Upper lobe of left lung (tissue), 6 donors: ENCODE results near the gene THBS2. TPM values are rescaled to one million over a fixed set of nuclear protein-coding genes. Genes with fewer than 3 reads are reported as not detected.
"Not testable (repeated sequence)": the region's sequence is repeated elsewhere in the genome, so short reads cannot be mapped to it uniquely, and the experiment has no call there.

Experiments
- ATAC-seq, 2 donors: fragments of 200-7000 bp; cut with Tn5 transposase; one replicate each; pipeline ENCODE4 v1.9.1; 2022; ENCODE audit warnings: mild to moderate bottlenecking in 2 of 2, moderate library complexity in 2 of 2; ENCODE audit not compliant: low FRiP score in 2 of 2
- DNase-seq, 2 donors: peaks; one replicate each; pipeline ENCODE4 v3.0.0-alpha.2; 2019 to 2020
- H3K27ac ChIP-seq, 4 donors: fragments of 200-600 bp; sonication (generic); one replicate each; pipeline ENCODE4 v1.5.1; 2016 to 2019
- H3K27me3 ChIP-seq, 4 donors: fragments of 200-600 bp; sonication (generic); one replicate each; pipeline ENCODE4 v1.5.1; 2017 to 2019
- H3K36me3 ChIP-seq, 4 donors: fragments of 200-600 bp; sonication (generic); one replicate each; pipeline ENCODE4 v1.5.1; 2016 to 2019
- H3K4me1 ChIP-seq, 4 donors: fragments of 200-600 bp; sonication (generic); one replicate each; pipeline ENCODE4 v1.5.1; 2018 to 2019
- H3K4me3 ChIP-seq, 4 donors: fragments of 200-600 bp; sonication (generic); one replicate each; pipeline ENCODE4 v1.5.1; 2017 to 2019; ENCODE audit warnings: mild to moderate bottlenecking in 2 of 4, moderate library complexity in 1 of 4
- H3K9me3 ChIP-seq, 4 donors: fragments of 200-600 bp; sonication (generic); one replicate each; pipeline ENCODE4 v1.5.1; 2018 to 2019
- EP300 ChIP-seq, 4 donors: sonication (generic); formaldehyde crosslinking; IDR thresholded peaks; one replicate each; pipeline ENCODE4 v1.5.1; 2017; ENCODE audit warnings: antibody characterized with exemption in 4 of 4, control low read depth in 2 of 4
- POLR2A ChIP-seq, 4 donors: fragments of 450-650 bp; IDR thresholded peaks; one replicate each; pipeline ENCODE4 v1.5.1; 2016 to 2017; ENCODE audit warnings: antibody characterized with exemption in 4 of 4, mild to moderate bottlenecking in 2 of 4
- POLR2AphosphoS5 ChIP-seq, 2 donors: sonication (generic); formaldehyde crosslinking; IDR thresholded peaks; one replicate each; pipeline ENCODE4 v1.5.1; 2017; ENCODE audit warnings: antibody characterized with exemption in 2 of 2
- WGBS, 2 donors: methylation state at CpG; one replicate each; pipeline ENCODE4 v1.1.5; 2017 to 2018; 5-methylcytosine and 5-hydroxymethylcytosine counted together
- total RNA-seq, 6 donors: library from RNA; depleted of rRNA in 4 of 6; stranded (reverse); fragments of >200 nt in 4 of 6; gene quantifications; one replicate each; pipeline versions ENCODE4 v1.1.0 to v1.2.1, GENCODE V29; 2016 to 2021
- TF ChIP-seq, protein P1 (sequence below), 6 experiments: fragments of 450-650 bp in 4 of 6; fragments of 200-600 bp in 2 of 6; sonication (generic) in 2 of 6; IDR thresholded peaks; one replicate each; pipeline ENCODE4 v1.5.1; 2016 to 2019; ENCODE audit warnings: antibody characterized with exemption in 6 of 6
- donor health status: DM: no; HTN: no; CAD: no; lungs with moderate emphysema.
- donor health status: DM: no; HTN: yes; CAD: no; lungs with severe emphysema.

Gene THBS2
- total RNA-seq, 6 donors from 2014 or later = 5.3 to 43.2 (median 17.3) TPM

GRCh38 chr6:169215201-169215681 is 38.4 kb downstream of the THBS2 start:
- Histone ChIP-seq H3K9me3 (no peaks in the 10 kb centered on the region), H3K4me1 (peaks cover 5 to 23% (median 13%) of the 10 kb centered on the region in 4 donors), H3K4me3 (no peak overlapping the region), H3K27me3 (no peaks in the 10 kb centered on the region), H3K27ac (peak overlapping the region; percentile 43 to 89 (median 76)), H3K36me3 (no peaks in the 10 kb centered on the region)
- ATAC-seq (peak in 1 of 2 donors; percentile 5), DNase-seq (no peak)
- 62 to 64% methylated on average over 12 of the region's 12 CpGs for WGBS, 2 donors
- TF ChIP-seq POLR2A (IDR thresholded peaks at IDR 0.05) = no peak

- not testable (repeated sequence) for DNase-seq, H3K9me3 ChIP-seq, H3K36me3 ChIP-seq, H3K27me3 ChIP-seq, H3K4me3 ChIP-seq
- 49 to 51% methylated on average over 3 of the region's 3 CpGs for WGBS, 2 donors
- peaks cover 5 to 23% (median 13%) of the 10 kb centered on the region in 4 donors for H3K4me1 ChIP-seq
- H3K27ac ChIP-seq = peak overlapping the region; percentile 69 to 89 (median 77)
- ATAC-seq = peak; percentile 54 to 77
Measured at GRCh38 chr6:169214789-169215188, 38.9 kb downstream of the THBS2 start.

- H3K4me1 ChIP-seq = peaks cover 5 to 23% (median 13%) of the 10 kb centered on the region in 4 donors
- peak overlapping the region; percentile 71 to 89 (median 83) for H3K27ac ChIP-seq
- peak overlapping the region in 1 of 4 donors; percentile 44 for H3K4me3 ChIP-seq
- WGBS, 2 donors = 97 to 99% methylated on average over 20 to 27 of the region's 27 CpGs
- H3K9me3 ChIP-seq = no peaks in the 10 kb centered on the region
- H3K36me3 ChIP-seq = no peaks in the 10 kb centered on the region
- TF ChIP-seq, protein P1, sequence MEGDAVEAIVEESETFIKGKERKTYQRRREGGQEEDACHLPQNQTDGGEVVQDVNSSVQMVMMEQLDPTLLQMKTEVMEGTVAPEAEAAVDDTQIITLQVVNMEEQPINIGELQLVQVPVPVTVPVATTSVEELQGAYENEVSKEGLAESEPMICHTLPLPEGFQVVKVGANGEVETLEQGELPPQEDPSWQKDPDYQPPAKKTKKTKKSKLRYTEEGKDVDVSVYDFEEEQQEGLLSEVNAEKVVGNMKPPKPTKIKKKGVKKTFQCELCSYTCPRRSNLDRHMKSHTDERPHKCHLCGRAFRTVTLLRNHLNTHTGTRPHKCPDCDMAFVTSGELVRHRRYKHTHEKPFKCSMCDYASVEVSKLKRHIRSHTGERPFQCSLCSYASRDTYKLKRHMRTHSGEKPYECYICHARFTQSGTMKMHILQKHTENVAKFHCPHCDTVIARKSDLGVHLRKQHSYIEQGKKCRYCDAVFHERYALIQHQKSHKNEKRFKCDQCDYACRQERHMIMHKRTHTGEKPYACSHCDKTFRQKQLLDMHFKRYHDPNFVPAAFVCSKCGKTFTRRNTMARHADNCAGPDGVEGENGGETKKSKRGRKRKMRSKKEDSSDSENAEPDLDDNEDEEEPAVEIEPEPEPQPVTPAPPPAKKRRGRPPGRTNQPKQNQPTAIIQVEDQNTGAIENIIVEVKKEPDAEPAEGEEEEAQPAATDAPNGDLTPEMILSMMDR (IDR thresholded peaks at IDR 0.05) = no peak
- no peak for TF ChIP-seq POLR2A (IDR thresholded peaks at IDR 0.05)
- no peak for TF ChIP-seq POLR2AphosphoS5 (IDR thresholded peaks at IDR 0.05)
- TF ChIP-seq EP300 (IDR thresholded peaks at IDR 0.05) = no peak
- no peaks in the 10 kb centered on the region for H3K27me3 ChIP-seq
- DNase-seq = peak in 1 of 2 donors; percentile 68
- peak; percentile 4 to 12 for ATAC-seq
Measured at GRCh38 chr6:169213814-169214520, 39.7 kb downstream of the THBS2 start.

DNA sequence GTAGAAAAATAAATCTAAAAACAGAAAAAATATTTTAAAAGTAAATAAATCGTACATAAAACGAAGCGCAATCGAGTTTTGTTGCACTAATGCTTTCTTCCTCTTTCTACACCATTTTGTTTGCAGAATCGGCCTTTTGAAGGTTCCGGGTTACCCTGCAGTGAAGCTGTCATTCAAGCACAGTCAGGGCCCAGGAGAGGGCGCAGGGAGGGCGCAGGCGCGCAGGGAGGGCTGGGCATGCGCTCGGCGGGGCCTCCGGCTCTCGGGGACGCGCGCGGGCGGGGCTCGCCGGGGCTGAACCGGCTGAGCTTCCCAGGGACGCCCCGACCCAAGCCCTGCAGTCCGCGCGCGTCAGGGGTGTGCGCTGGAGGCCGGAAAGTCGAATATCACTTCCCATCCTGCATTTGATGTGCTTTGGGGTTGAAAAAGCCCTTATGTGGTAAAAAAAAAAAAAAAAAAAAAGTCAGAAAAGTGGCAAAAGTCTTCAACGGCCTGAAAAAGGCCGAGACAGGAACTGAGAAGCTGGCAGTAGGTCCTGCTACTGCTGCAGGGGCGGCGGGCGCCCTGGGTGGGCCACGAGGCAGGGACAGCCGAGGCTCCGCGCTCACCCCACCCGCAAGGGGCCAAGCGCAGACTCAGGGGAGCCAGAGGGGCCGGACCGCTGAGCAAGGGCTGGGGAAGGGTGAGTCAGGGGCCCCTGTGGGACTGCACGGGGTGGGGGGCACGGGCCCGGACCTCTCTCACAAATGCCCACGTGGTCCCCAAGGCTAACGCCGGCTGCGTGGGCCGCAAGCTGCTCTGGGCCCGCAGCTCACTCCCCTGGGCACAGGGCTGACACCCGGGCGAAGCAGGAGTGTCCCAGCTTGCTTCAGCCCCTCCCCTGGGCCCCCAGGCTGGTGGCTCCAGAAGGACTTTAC is 40.5 kb downstream of the THBS2 start:
- Histone ChIP-seq H3K27ac (peak overlapping the region; percentile 71 to 89 (median 83)), H3K4me3 (peak overlapping the region in 3 of 4 donors; percentile 24 to 44 (median 43)), H3K36me3 (no peaks in the 10 kb centered on the region), H3K27me3 (no peaks in the 10 kb centered on the region), H3K4me1 (peaks cover 5 to 23% (median 13%) of the 10 kb centered on the region in 4 donors), H3K9me3 (no peaks in the 10 kb centered on the region)
- 25 to 32% methylated on average over 48 to 51 of the region's 56 CpGs for WGBS, 2 donors
- peak; percentile 96 to 97 for ATAC-seq
- TF ChIP-seq, protein P1 (IDR thresholded peaks at IDR 0.05) = peak in 3 of 6 experiments; percentile 8 to 53 (median 40)
- TF ChIP-seq POLR2AphosphoS5 (IDR thresholded peaks at IDR 0.05) = peak in 1 of 2 donors; percentile 10
- TF ChIP-seq EP300 (IDR thresholded peaks at IDR 0.05) = no peak
- TF ChIP-seq POLR2A (IDR thresholded peaks at IDR 0.05) = peak in 1 of 4 donors; percentile 61
- DNase-seq = peak; percentile 91 to 98

DNA sequence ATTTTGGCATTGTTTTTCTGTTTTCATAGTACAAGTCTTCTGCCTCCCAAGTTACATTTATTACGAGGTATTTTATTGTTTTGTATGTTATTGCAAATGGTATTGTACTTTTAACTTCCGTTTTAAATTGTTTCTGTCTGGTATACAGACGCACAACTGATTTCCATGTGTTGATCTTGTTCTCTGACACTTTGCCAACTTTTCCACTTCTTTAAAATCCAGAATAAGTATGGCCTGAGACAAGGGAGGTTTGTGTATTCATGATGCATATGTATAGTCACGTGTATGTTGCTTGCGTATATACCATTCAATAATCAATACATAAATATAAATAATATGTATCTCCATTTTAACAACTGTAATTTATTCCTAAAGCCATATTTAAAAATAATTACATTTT is 41.2 kb downstream of the THBS2 start:
- 61 to 73% methylated on average over 5 of the region's 5 CpGs for WGBS, 2 donors
- Histone ChIP-seq H3K4me3 (peak overlapping the region in 2 of 4 donors; percentile 43 to 44), H3K4me1 (peaks cover 5 to 23% (median 13%) of the 10 kb centered on the region in 4 donors), H3K9me3 (peaks cover 0 to 2% (median 2%) of the 10 kb centered on the region in 4 donors), H3K27me3 (no peaks in the 10 kb centered on the region), H3K36me3 (no peaks in the 10 kb centered on the region), H3K27ac (peak overlapping the region in 2 of 4 donors; percentile 83)
- TF ChIP-seq POLR2AphosphoS5 (IDR thresholded peaks at IDR 0.05) (no peak), EP300 (IDR thresholded peaks at IDR 0.05) (no peak), POLR2A (IDR thresholded peaks at IDR 0.05) (no peak)
- TF ChIP-seq, protein P1 (IDR thresholded peaks at IDR 0.05) = no peak
- no peak for DNase-seq
- ATAC-seq = no peak
